HUES48 (cell line): ENCODE measurements around the gene PRKCQ.

Source experiments
- H3K27ac ChIP-seq: one replicate; pipeline ENCODE4 v1.7.0; 2013; ENCODE audit warnings: low read depth, low read length, inconsistent platforms
- H3K27me3 ChIP-seq: 2 replicates; pipeline ENCODE4 v1.6.1; 2013; ENCODE audit warnings: mild to moderate bottlenecking, low read length; ENCODE audit not compliant: control insufficient read depth, insufficient read depth
- H3K36me3 ChIP-seq: 2 replicates; pipeline ENCODE4 v1.6.1; 2013; ENCODE audit warnings: low read length; ENCODE audit not compliant: control insufficient read depth, insufficient read depth
- H3K4me1 ChIP-seq: 2 replicates; pipeline ENCODE4 v1.6.1; 2013; ENCODE audit warnings: mild to moderate bottlenecking, low read length; ENCODE audit not compliant: control insufficient read depth, insufficient read depth
- H3K4me3 ChIP-seq: 2 replicates; pipeline ENCODE4 v1.5.1; 2013; ENCODE audit warnings: mild to moderate bottlenecking, low read depth, low read length
- H3K9ac ChIP-seq: 2 replicates; pipeline ENCODE4 v1.6.1; 2013; ENCODE audit warnings: mild to moderate bottlenecking, low read depth, low read length, moderate library complexity
- H3K9me3 ChIP-seq: 2 replicates; pipeline ENCODE4 v1.6.1; 2013; ENCODE audit warnings: low read length; ENCODE audit not compliant: control insufficient read depth, insufficient read depth

The PRKCQ gene

DNA sequence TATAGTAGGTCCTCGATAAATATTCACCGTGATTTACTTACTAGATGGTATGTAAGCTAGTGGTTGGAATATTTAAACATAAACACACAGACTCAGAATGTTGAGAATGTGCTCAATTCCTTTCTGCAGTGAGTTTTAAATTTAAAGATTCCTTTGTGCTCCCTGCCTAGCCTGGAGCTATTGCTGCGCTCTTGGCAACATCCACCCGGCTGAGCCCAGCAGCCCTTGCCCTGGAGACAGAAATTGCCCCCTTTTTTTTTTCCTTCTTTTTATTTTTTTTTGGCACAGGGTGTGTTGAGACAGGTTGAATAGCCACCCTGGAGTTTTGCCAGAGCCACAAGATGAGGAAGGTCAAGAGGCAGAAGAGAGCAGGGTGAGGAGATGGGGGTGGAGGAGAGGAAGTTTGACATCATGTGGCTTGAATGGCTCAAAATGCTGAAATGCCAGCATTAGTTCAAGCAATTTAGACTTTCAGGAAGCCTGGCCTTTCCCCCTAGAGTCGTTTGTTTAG lies 180.8 kb downstream of the PRKCQ start:
- H3K36me3 ChIP-seq, result no peaks in the 10 kb centered on the region
- peaks cover 18% of the 10 kb centered on the region for H3K4me1 ChIP-seq
- no peak overlapping the region for H3K4me3 ChIP-seq
- no peak overlapping the region for H3K9ac ChIP-seq
- H3K27me3 ChIP-seq, result no peaks in the 10 kb centered on the region
- no peak overlapping the region for H3K27ac ChIP-seq
- H3K9me3 ChIP-seq, result no peaks in the 10 kb centered on the region

DNA sequence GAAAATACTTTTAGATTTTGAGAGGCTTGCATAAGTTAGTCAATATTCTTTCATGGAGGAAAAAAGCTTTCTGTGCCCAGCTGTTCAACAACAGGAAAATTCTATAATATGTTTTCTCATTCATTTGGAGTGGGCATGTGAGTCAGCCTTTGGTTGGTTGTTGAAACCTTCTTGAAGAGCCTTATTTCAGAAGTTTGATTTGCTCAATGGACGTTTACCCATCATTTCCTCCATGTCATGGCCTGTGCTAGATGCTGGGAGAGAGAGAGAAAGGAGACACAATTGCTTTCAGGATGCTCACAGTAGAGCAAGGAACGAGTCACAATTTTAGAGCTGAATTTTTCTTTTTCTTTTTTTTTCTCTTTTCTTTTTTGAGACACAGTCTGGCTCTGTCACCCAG lies 181.7 kb downstream of the PRKCQ start:
- H3K27me3 ChIP-seq, result no peaks in the 10 kb centered on the region
- H3K9ac ChIP-seq, result no peak overlapping the region
- peaks cover 18% of the 10 kb centered on the region for H3K4me1 ChIP-seq
- no peak overlapping the region for H3K4me3 ChIP-seq
- no peaks in the 10 kb centered on the region for H3K36me3 ChIP-seq
- H3K9me3 ChIP-seq, result no peaks in the 10 kb centered on the region
- no peak overlapping the region for H3K27ac ChIP-seq

DNA sequence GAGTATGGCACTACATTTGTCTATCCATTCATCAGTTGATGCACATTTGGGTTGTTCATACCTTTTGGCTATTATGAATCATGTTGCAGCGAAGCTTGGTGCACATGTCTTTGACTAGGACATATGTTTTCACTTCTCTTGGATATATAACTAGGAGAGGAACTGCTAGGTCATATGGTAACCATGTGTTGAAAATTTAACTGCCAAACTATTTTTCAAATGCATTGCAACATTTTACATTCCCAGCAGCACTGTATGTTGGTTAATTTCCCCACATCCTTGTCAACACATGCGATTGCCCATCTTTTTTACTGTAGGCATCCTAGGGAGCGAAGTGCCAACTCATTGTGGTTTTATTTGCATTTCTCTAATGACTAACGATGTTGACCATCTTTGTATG lies 183.4 kb downstream of the PRKCQ start:
- Histone ChIP-seq H3K4me3 (no peak overlapping the region), H3K4me1 (peaks cover 17% of the 10 kb centered on the region), H3K36me3 (no peaks in the 10 kb centered on the region), H3K9ac (no peak overlapping the region), H3K27ac (no peak overlapping the region), H3K27me3 (no peaks in the 10 kb centered on the region), H3K9me3 (no peaks in the 10 kb centered on the region)

DNA sequence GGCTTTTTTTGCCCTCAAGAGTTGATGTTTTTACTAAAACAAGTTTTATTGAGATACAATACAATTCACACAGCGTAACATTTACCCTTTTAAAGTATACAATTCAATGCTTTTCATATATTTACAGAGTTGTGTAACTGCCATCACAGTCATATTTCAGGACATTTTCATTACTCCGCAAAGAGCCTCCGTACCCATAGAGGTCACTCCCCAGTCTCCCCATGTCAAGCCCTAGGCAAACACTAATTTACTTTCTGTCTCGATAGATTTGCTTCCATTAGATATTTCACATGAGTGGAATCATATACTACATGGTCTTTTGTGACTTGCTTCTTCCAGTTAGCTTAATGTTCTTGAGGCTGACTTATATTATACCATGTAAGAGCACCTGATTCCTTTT lies 183.8 kb downstream of the PRKCQ start:
- Histone ChIP-seq H3K27me3 (no peaks in the 10 kb centered on the region), H3K4me3 (no peak overlapping the region), H3K36me3 (no peaks in the 10 kb centered on the region), H3K4me1 (peaks cover 13% of the 10 kb centered on the region), H3K9me3 (peaks cover 3% of the 10 kb centered on the region; the same call in 1 of the 2 replicates), H3K27ac (no peak overlapping the region), H3K9ac (no peak overlapping the region)

DNA sequence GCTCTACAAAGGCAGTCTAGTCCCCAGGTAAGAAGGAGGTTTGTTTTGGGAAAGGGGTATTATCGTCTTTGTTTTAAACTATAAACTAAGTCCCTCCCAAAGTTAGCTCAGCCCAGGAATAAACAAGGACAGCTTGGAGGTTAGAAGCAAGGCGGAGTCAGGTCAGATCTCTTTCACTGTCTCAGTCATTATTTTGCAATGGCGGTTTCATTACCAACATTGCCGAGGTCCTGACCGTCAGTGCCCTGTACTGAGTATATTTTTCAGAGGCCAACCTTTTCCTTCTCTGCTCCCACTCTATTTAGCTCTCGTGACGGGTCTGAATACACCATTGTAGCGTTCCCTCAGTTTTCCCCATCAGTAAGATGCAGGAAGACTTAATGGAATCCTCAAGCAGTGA lies 184.5 kb downstream of the PRKCQ start:
- Histone ChIP-seq H3K4me1 (peaks cover 11% of the 10 kb centered on the region), H3K27me3 (no peaks in the 10 kb centered on the region), H3K27ac (no peak overlapping the region), H3K4me3 (no peak overlapping the region), H3K36me3 (no peaks in the 10 kb centered on the region), H3K9me3 (peaks cover 3% of the 10 kb centered on the region; the same call in 1 of the 2 replicates), H3K9ac (no peak overlapping the region)

DNA sequence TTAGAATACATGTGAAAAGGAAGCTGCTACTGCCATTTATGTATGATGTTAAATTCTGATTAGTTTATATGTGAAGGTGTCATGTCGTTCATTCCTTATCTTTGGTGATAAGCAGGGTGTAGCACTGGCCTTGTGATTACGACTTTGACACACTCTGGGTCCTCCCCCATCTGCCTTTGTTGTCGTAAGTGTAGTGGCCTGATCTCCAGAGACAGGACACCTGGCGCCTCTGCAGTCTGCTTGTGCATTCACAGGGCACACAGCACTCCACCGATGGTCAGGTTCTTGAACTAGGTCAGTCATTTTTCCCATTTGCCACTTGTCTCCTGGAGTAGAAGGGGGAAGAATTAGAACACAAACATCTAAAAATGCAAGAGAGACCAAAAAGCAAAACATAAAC lies 186.0 kb downstream of the PRKCQ start:
- Histone ChIP-seq H3K4me3 (no peak overlapping the region), H3K27ac (no peak overlapping the region), H3K4me1 (no peaks in the 10 kb centered on the region), H3K27me3 (no peaks in the 10 kb centered on the region), H3K36me3 (no peaks in the 10 kb centered on the region), H3K9me3 (peaks cover 5% of the 10 kb centered on the region; the same call in 1 of the 2 replicates), H3K9ac (no peak overlapping the region)

DNA sequence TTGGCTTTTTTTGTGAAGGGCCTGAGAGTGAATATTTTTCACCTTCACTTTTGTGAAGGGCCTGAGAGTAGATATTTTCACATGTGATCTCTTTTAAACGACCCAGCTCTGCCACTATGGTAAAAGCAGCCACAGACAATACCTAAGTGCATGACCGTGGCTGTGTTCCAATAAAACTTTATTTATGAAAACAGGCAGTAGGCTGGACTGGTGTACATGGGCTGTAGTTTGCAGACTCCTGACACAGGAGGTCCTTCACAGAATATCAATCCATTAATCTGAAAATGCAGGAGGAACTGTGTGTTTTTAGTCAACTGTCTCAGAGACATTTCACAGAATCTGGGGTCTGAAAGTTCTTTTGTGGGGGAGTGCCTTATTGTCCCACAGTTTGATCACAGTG lies 186.9 kb downstream of the PRKCQ start:
- H3K9me3 ChIP-seq, result peaks cover 7% of the 10 kb centered on the region; the same call in 1 of the 2 replicates
- no peaks in the 10 kb centered on the region for H3K36me3 ChIP-seq
- no peak overlapping the region for H3K9ac ChIP-seq
- no peak overlapping the region for H3K27ac ChIP-seq
- no peaks in the 10 kb centered on the region for H3K27me3 ChIP-seq
- H3K4me1 ChIP-seq, result no peaks in the 10 kb centered on the region
- H3K4me3 ChIP-seq, result no peak overlapping the region

DNA sequence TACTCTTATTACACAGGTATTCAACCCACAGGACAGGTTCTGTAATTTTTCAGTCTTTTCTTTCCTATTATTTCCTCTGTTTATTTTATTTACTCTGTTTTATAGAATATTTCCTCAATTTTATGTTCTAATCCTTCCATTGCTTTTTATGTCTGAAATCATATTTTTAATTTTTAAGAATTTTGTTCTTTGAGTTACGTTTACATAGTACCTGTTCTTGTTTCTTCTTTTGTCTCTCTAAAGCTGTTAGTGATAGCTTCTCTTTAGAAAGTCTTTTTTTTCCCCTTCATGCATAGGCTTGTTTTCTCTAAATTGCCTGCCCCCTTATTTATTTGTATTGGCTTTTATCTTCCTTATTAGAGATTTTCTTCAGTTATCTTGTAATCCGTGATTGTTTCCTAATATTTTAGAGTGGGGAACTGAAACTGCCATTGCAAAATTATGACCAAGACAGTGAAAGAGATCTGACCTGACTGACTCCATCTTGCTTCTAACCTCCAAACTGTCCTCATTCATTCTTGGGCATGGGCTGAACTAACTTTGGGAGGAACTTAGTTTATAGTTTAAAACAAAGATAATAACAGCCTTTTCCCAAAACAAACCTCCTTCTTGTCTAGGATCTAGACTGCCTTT lies 189.7 kb downstream of the PRKCQ start:
- H3K36me3 ChIP-seq, result no peaks in the 10 kb centered on the region
- H3K27ac ChIP-seq, result no peak overlapping the region
- no peaks in the 10 kb centered on the region for H3K27me3 ChIP-seq
- no peak overlapping the region for H3K9ac ChIP-seq
- no peaks in the 10 kb centered on the region for H3K4me1 ChIP-seq
- H3K4me3 ChIP-seq, result no peak overlapping the region
- peaks cover 7% of the 10 kb centered on the region; the same call in 1 of the 2 replicates for H3K9me3 ChIP-seq

DNA sequence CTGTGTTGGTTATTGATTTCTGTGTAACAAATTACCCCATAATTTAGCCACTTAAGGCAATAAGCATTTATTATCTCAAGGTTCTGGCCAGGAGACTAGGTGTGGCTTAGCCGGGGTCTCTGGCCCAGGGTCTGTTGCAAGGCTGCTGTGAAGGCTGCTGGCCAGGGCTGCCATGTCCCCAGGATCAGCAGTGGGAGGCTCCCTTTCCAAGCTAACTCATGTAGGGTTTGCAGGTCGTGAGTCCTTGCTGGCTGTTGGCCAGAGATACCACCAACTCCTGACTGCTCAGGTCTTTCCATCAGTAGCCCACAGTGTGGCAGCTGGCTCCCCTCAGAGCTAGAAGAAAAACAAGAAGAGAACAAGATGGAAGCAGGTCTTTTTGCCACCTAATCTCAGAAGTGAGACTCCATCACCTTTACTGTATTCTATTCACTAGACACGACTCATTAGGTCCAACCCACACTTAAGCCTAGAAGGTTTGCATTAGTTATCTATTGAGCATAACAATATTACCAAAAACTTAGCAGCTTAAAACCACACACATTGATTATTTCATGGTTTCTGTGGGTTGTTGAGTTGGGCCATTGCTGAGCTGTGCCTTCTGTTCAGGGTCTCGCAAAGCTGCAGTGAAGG lies 191.7 kb downstream of the PRKCQ start:
- Histone ChIP-seq H3K27me3 (no peaks in the 10 kb centered on the region), H3K27ac (no peak overlapping the region), H3K9ac (no peak overlapping the region), H3K36me3 (no peaks in the 10 kb centered on the region), H3K4me1 (no peaks in the 10 kb centered on the region), H3K4me3 (no peak overlapping the region), H3K9me3 (peaks cover 7% of the 10 kb centered on the region; the same call in 1 of the 2 replicates)

DNA sequence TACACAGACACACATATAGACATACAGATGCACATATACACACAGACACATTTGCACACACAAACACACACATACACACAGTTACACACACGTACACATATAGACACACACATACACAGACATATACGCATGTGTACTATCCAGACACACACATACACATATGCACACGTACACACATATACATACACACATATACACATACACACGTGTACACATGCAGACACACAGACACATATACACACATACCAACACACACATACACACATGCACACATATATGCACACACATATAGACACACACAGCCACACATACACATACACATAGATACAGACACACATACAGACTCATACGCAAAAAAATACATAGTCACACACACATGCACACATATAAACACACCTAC lies 193.1 kb downstream of the PRKCQ start:
- H3K9me3 ChIP-seq, result peaks cover 9% of the 10 kb centered on the region; the same call in 1 of the 2 replicates
- H3K4me3 ChIP-seq, result no peak overlapping the region
- no peaks in the 10 kb centered on the region for H3K27me3 ChIP-seq
- H3K27ac ChIP-seq, result no peak overlapping the region
- H3K9ac ChIP-seq, result no peak overlapping the region
- H3K4me1 ChIP-seq, result no peaks in the 10 kb centered on the region
- H3K36me3 ChIP-seq, result no peaks in the 10 kb centered on the region

DNA sequence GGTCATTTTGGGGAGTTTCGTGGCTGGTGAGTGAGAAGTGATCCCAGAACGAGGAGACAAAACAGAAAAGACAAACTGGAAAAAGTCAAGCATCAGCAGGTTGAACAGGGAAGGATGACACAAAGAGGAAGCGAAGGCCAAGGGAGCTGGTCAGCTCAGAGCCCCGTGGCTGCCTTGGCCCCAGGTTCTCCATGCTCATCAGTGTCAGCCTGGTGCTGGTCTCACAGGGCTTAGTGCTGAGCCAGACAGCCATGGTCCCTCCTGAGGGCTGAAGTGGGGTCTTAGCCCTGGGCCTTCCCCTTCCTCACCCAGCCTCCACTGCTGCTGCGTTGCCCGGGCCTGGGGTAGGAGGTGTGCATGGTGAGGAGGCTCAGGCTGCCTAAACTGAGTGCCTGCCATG lies 193.7 kb downstream of the PRKCQ start:
- no peak overlapping the region for H3K9ac ChIP-seq
- H3K27ac ChIP-seq, result no peak overlapping the region
- peaks cover 7% of the 10 kb centered on the region; the same call in 1 of the 2 replicates for H3K9me3 ChIP-seq
- H3K4me3 ChIP-seq, result no peak overlapping the region
- no peaks in the 10 kb centered on the region for H3K36me3 ChIP-seq
- no peaks in the 10 kb centered on the region for H3K27me3 ChIP-seq
- H3K4me1 ChIP-seq, result no peaks in the 10 kb centered on the region
